GM21515 (cell line): Measurements from ENCODE around the gene KMT2C.
"Not testable (repeated sequence)": the region's sequence is repeated elsewhere in the genome, so short reads cannot be mapped to it uniquely, and the experiment has no call there.

ENCODE experiments used
- ATAC-seq: cut with Tn5 transposase; IDR thresholded peaks from one replicate; pipeline ENCODE4 v1.9.1; 2021; ENCODE audit not compliant: unreplicated experiment

The KMT2C gene

GRCh38 chr7:152435384-152436110 is at the start of gene KMT2C:
TSS of gene KMT2C (minus strand) at chr7:152436003. CDS start at chr7:152435786, 217 bp downstream.
- peak; percentile 8 for ATAC-seq

- ATAC-seq: no peak
Observed at GRCh38 chr7:152481082-152481481, 45.3 kb upstream of the KMT2C start.

- ATAC-seq: no peak
Observed at GRCh38 chr7:152480664-152481063, 44.9 kb upstream of the KMT2C start.

GRCh38 chr7:152479595-152479994 is 43.8 kb upstream of the KMT2C start:
- ATAC-seq: no peak

- no peak for ATAC-seq
Observed at GRCh38 chr7:152478140-152478539, 42.3 kb upstream of the KMT2C start.

GRCh38 chr7:152477079-152477478 is 41.3 kb upstream of the KMT2C start:
- ATAC-seq: no peak

GRCh38 chr7:152476551-152476950 is 40.7 kb upstream of the KMT2C start:
- no peak for ATAC-seq

GRCh38 chr7:152471023-152471620 is 35.3 kb upstream of the KMT2C start:
- ATAC-seq: not testable (repeated sequence)

GRCh38 chr7:152470251-152471022 is 34.6 kb upstream of the KMT2C start:
- not testable (repeated sequence) for ATAC-seq

GRCh38 chr7:152469576-152469975 is 33.8 kb upstream of the KMT2C start:
- ATAC-seq: not testable (repeated sequence)

- ATAC-seq: no peak
Observed at GRCh38 chr7:152467225-152467624, 31.4 kb upstream of the KMT2C start.

GRCh38 chr7:152465119-152465387 is 29.2 kb upstream of the KMT2C start:
- ATAC-seq: no peak

- peak; percentile 44 for ATAC-seq
Observed at GRCh38 chr7:152464312-152465118, 28.7 kb upstream of the KMT2C start.

GRCh38 chr7:152463709-152464311 is 28.0 kb upstream of the KMT2C start:
- peak; percentile 92 for ATAC-seq

GRCh38 chr7:152462995-152463708 is 27.3 kb upstream of the KMT2C start:
- peak; percentile 45 for ATAC-seq

GRCh38 chr7:152459724-152460251 is 24.0 kb upstream of the KMT2C start:
- no peak for ATAC-seq

GRCh38 chr7:152451356-152451755 is 15.6 kb upstream of the KMT2C start:
- no peak for ATAC-seq

GRCh38 chr7:152445386-152446008 is 9.7 kb upstream of the KMT2C start:
- ATAC-seq: not testable (repeated sequence)

GRCh38 chr7:152443586-152443985 is 7.8 kb upstream of the KMT2C start:
- ATAC-seq: no peak
